GM12878 (cell line): Measurements from ENCODE around the gene PHGDH. TPM values are rescaled to one million over a fixed set of nuclear protein-coding genes. Genes with fewer than 3 reads are reported as not detected.

Source experiments
- ATAC-seq: fragments of 200-7000 bp; cut with Tn5 transposase; 3 replicates; pipeline ENCODE4 v1.9.1; 2020; ENCODE audit warnings: mild to moderate bottlenecking, moderate library complexity
- BruUV-seq: library from RNA; stranded (reverse); fragments of 400-500 nt; replicated peaks from 2 replicates; lab custom pipeline; 2021; lab: Mats Ljungman, UMichigan
- CTCF ChIA-PET: fragments of 300-600 bp; sonication (Branson Sonifier 250); formaldehyde crosslinking; extraction: SDS; loops from one replicate; lab custom pipeline; 2021; ENCODE audit warnings: inconsistent platforms; lab: Yijun Ruan, JAX
- POLR2A ChIA-PET: fragments of 350-600 bp; formaldehyde crosslinking; extraction: SDS; loops from one replicate; lab custom pipeline; 2021; ENCODE audit warnings: inconsistent platforms; lab: Charles Lee
- RAD21 ChIA-PET: fragments of 300-600 bp; sonication (Branson Sonifier 250); formaldehyde crosslinking; loops from one replicate; lab custom pipeline; 2023; ENCODE audit warnings: antibody characterized with exemption; ENCODE audit not compliant: unreplicated experiment; lab: Charles Lee
- SMC1A ChIA-PET: fragments of 300-600 bp; sonication (Branson Sonifier 250); formaldehyde crosslinking; loops from one replicate; lab custom pipeline; 2023; ENCODE audit not compliant: unreplicated experiment, uncharacterized antibody; lab: Charles Lee
- DNase-seq: peaks from one replicate; pipeline ENCODE4 v3.0.0-alpha.2; 2011; ENCODE audit warnings: low read depth, low spot score
- FAIRE-seq: peaks from 3 replicates; lab custom pipeline; 2011; peaks lifted over from hg19 to GRCh38; lab: Jason Lieb, UNC
- H2AFZ ChIP-seq: 2 replicates; pipeline ENCODE4 v1.6.0; 2011; ENCODE audit warnings: low read depth, low read length, control low read depth; ENCODE audit not compliant: control insufficient read depth
- H3K27ac ChIP-seq: 2 replicates; pipeline ENCODE4 v1.5.1; 2011; ENCODE audit warnings: control low read depth; ENCODE audit not compliant: control insufficient read depth, insufficient read depth
- H3K27me3 ChIP-seq, 2 experiments: replicated peaks in 1 of 2; 2 replicates each; pipeline versions ENCODE4 v1.6.0 to v1.6.1; 2011; ENCODE audit warnings: low read length in 1 of 2; ENCODE audit not compliant: control insufficient read depth in 2 of 2, insufficient read depth in 2 of 2
- H3K36me3 ChIP-seq, 2 experiments: 2 replicates each; pipeline ENCODE4 v1.5.1; 2011; ENCODE audit warnings: low read length in 1 of 2; ENCODE audit not compliant: control insufficient read depth in 2 of 2, insufficient read depth in 2 of 2
- H3K4me1 ChIP-seq: 2 replicates; pipeline ENCODE4 v1.6.1; 2011; ENCODE audit warnings: mild to moderate bottlenecking, low read length, moderate library complexity, mixed read lengths; ENCODE audit not compliant: control insufficient read depth, insufficient read depth
- H3K4me2 ChIP-seq: 2 replicates; pipeline ENCODE4 v1.6.0; 2011; ENCODE audit warnings: control low read depth; ENCODE audit not compliant: control insufficient read depth, insufficient read depth
- H3K4me3 ChIP-seq: fragments of 200-600 bp; sonication (generic); 2 replicates; pipeline ENCODE4 v1.5.1; 2016
- H3K79me2 ChIP-seq: 2 replicates; pipeline ENCODE4 v1.6.0; 2011; ENCODE audit warnings: low read length; ENCODE audit not compliant: control insufficient read depth, insufficient read depth
- H3K9ac ChIP-seq: 2 replicates; pipeline ENCODE4 v1.8.0; 2011; ENCODE audit warnings: low read length, control low read depth, mixed read lengths; ENCODE audit not compliant: control insufficient read depth, insufficient read depth
- H3K9me3 ChIP-seq: replicated peaks from 3 replicates; pipeline ENCODE4 v1.5.1; 2011; ENCODE audit warnings: mild to moderate bottlenecking, low read length; ENCODE audit not compliant: control insufficient read depth, insufficient read depth
- H4K20me1 ChIP-seq: 2 replicates; pipeline ENCODE4 v1.6.0; 2011; ENCODE audit not compliant: control insufficient read depth, insufficient read depth
- BCL3 ChIP-seq: IDR thresholded peaks from 2 replicates; pipeline ENCODE4 v1.6.1; 2011; ENCODE audit warnings: borderline replicate concordance, low read depth, mild to moderate bottlenecking, moderate library complexity, low read length; ENCODE audit not compliant: insufficient read depth, poor library complexity, severe bottlenecking
- BMI1 ChIP-seq: fragments of 450-650 bp; IDR thresholded peaks from 2 replicates; pipeline ENCODE4 v1.6.1; 2016; ENCODE audit warnings: mild to moderate bottlenecking, moderate library complexity, borderline replicate concordance
- JUND ChIP-seq: IDR thresholded peaks from 2 replicates; pipeline ENCODE4 v1.6.1; 2012; ENCODE audit warnings: low read depth, mild to moderate bottlenecking, low read length, improper control_type of control experiment, moderate library complexity
- KAT2A ChIP-seq: conservative IDR thresholded peaks from 2 replicates; pipeline ENCODE4 v1.6.1; 2011; ENCODE audit warnings: low read depth, low read length; ENCODE audit not compliant: control insufficient read depth
- MYB ChIP-seq: fragments of 150-350 bp; IDR thresholded peaks from 2 replicates; pipeline ENCODE4 v1.6.1; 2014; ENCODE audit warnings: mild to moderate bottlenecking, low read depth, low read length, borderline replicate concordance
- NRF1 ChIP-seq: conservative IDR thresholded peaks from 2 replicates; pipeline ENCODE4 v1.6.1; 2011; ENCODE audit warnings: mild to moderate bottlenecking, low read depth, low read length, improper control_type of control experiment
- ZNF24 ChIP-seq: fragments of 450-650 bp; IDR thresholded peaks from 2 replicates; pipeline ENCODE4 v1.6.1; 2017; ENCODE audit warnings: antibody characterized with exemption, mild to moderate bottlenecking
- WGBS: methylation state at CpG from one replicate; pipeline ENCODE4 v1.1.6; 2016; ENCODE audit warnings: low lambda C conversion rate; ENCODE audit not compliant: insufficient replicate concordance, insufficient coverage; ENCODE audit errors: missing lambda C conversion rate; 5-methylcytosine and 5-hydroxymethylcytosine counted together
- in situ Hi-C: fragments of 300-500 bp; cut with MboI; formaldehyde crosslinking; loops from 9 replicates; pipeline ENCODE4 v1.14.3; 2018; ENCODE audit warnings: mixed read lengths
- intact Hi-C: fragments of 100-400 bp; cut with micrococcal nuclease; formaldehyde crosslinking; loops from one replicate; pipeline ENCODE4 v1.14.2; 2022; ENCODE audit not compliant: unreplicated experiment
- polyA plus RNA-seq, 11 experiments: library from polyadenylated mRNA; depleted of rRNA in 4 of 11; unstranded in 6 of 11; stranded (reverse) in 5 of 11; fragments of >200 nt; fragmentation: Nextera tagmentation in 4 of 11; fragmentation: Illumina TruSeq in 1 of 11; extraction: Ambion mirVana in 4 of 11; extraction: Trizol in 1 of 11; gene quantifications; 1 replicate in 1 of 11; 2 replicates in 10 of 11; pipeline versions ENCODE4 v1.2.1 to v1.2.3, GENCODE V29; 2011 to 2016; ENCODE audit warnings: inconsistent platforms in 2 of 11, missing spikeins in 2 of 11, low read depth in 1 of 11
- total RNA-seq, 4 experiments: library from RNA; depleted of rRNA in 3 of 4; stranded (reverse); fragments of >200 nt in 3 of 4; fragmentation: Illumina TruSeq in 1 of 4; extraction: Trizol in 1 of 4; gene quantifications; 2 replicates each; pipeline versions ENCODE4 v1.2.1 to v1.2.3, GENCODE V29; 2013 to 2021

PHGDH gene
- total and polyA plus RNA-seq, 10 of the 15 experiments (the other 5 are each of a cell fraction or from before 2014, with no cell fraction given), result 3.9 to 47.8 (median 25.9) TPM

DNA sequence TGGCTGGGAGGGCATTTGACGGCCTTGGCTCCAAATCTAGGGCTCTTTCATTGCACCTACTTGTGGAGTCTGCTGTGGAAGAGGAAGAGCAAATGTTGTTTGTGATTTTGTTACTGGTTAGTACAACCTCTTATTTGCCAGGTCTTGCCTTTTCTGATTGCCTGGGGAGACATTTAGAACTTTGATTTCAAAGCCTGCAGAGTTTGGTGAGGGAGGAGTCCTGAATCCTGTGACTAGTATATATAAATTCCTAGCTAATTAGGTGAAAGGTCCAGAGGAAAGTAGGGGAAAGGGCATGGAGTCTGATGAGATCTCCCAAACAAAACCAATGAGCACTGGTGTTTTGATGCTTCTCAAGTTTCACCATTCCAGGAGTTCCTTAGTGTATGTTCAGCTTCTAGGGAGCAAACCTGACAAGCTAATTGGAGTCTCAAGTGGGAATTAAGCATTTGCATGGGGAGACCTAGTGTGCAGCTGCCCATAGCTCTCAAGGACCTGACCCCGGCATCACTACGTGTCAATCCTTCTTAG lies 62.0 kb downstream of the PHGDH start:
- H3K79me2 ChIP-seq, result no peaks in the 10 kb centered on the region
- ChIA-PET POLR2A (no interaction called here), RAD21 (no interaction called here), SMC1A (no interaction called here), CTCF (interaction anchor here (0.7 kb wide), 2 partner anchors 27 to 173 kb away, joined by 3 read pairs; no protein-coding TSS in a partner anchor)
- FAIRE-seq (no peak), DNase-seq (no peak), ATAC-seq (no peak)
- H3K9ac ChIP-seq, result no peak overlapping the region
- in situ Hi-C loops, result loop anchor here (5.0 kb wide), 1 partner anchor 34 kb away; no protein-coding TSS in a partner anchor
- H3K4me2 ChIP-seq, result no peak overlapping the region
- intact Hi-C loops, result no loop called here
- no peaks in the 10 kb centered on the region for H3K36me3 ChIP-seq
- H3K27me3 ChIP-seq, result peaks cover 0 to 10% of the 10 kb centered on the region in 2 experiments; a peak in 2 of 4 replicates
- no peaks in the 10 kb centered on the region for H3K9me3 ChIP-seq
- no TSS peak for BruUV-seq
- H3K4me3 ChIP-seq, result no peak overlapping the region
- no peak overlapping the region for H3K27ac ChIP-seq
- H2AFZ ChIP-seq, result no peak overlapping the region
- H4K20me1 ChIP-seq, result no peaks in the 10 kb centered on the region
- no peaks in the 10 kb centered on the region for H3K4me1 ChIP-seq
- TF ChIP-seq MYB, result no peak
- TF ChIP-seq JUND, result no peak
- TF ChIP-seq NRF1, result no peak
- no peak for TF ChIP-seq BCL3
- no peak for TF ChIP-seq ZNF24
- TF ChIP-seq KAT2A, result no peak
- no peak for TF ChIP-seq BMI1
- WGBS, result 72% methylated on average over 3 of the region's 3 CpGs
